SK-N-SH treated with all-trans-retinoic acid at 6 μM for 48 hours (cell line): Measurements from ENCODE around the gene COL4A2.

Experiments
- ATAC-seq: fragments of 200-7000 bp; cut with Tn5 transposase; 3 replicates; pipeline ENCODE4 v1.9.1; 2020; ENCODE audit warnings: mild to moderate bottlenecking, moderate library complexity
- BACH2 ChIP-seq: fragments of 250-450 bp; sonication (Bioruptor Pico); IDR thresholded peaks from 2 replicates; pipeline ENCODE4 v1.9.0; 2021; ENCODE audit warnings: mild to moderate bottlenecking, borderline replicate concordance
- CSDC2 ChIP-seq: fragments of 250-450 bp; sonication (Bioruptor Pico); IDR thresholded peaks from 2 replicates; pipeline ENCODE4 v1.5.0; 2020; ENCODE audit warnings: mild to moderate bottlenecking, moderate library complexity
- ESRRG ChIP-seq: fragments of 250-450 bp; sonication (Bioruptor Pico); IDR thresholded peaks from 2 replicates; pipeline ENCODE4 v1.6.1; 2021; ENCODE audit warnings: mild to moderate bottlenecking
- GLIS3 ChIP-seq: fragments of 250-450 bp; sonication (Bioruptor Pico); IDR thresholded peaks from 2 replicates; pipeline ENCODE4 v1.5.0; 2020; ENCODE audit warnings: mild to moderate bottlenecking, moderate library complexity
- OSR1 ChIP-seq: fragments of 250-450 bp; sonication (Bioruptor Pico); IDR thresholded peaks from 2 replicates; pipeline ENCODE4 v1.8.0; 2022; ENCODE audit warnings: moderate library complexity, mild to moderate bottlenecking, inconsistent platforms
- PPARA ChIP-seq: fragments of 250-450 bp; sonication (Bioruptor Pico); IDR thresholded peaks from 2 replicates; pipeline ENCODE4 v1.5.0; 2020; ENCODE audit warnings: mild to moderate bottlenecking, borderline replicate concordance
- RARB ChIP-seq: fragments of 250-450 bp; sonication (Bioruptor Pico); IDR thresholded peaks from 2 replicates; pipeline ENCODE4 v1.8.0; 2021; ENCODE audit warnings: mild to moderate bottlenecking, moderate library complexity
- SNAI2 ChIP-seq: fragments of 250-450 bp; sonication (Bioruptor Pico); IDR thresholded peaks from 2 replicates; pipeline ENCODE4 v1.5.0; 2020; ENCODE audit warnings: mild to moderate bottlenecking, moderate library complexity
- TCF4 ChIP-seq: fragments of 250-450 bp; sonication (Bioruptor Pico); IDR thresholded peaks from 2 replicates; pipeline ENCODE4 v1.8.0; 2021; ENCODE audit warnings: mild to moderate bottlenecking, moderate library complexity, borderline replicate concordance
- TOX ChIP-seq: fragments of 250-450 bp; sonication (Bioruptor Pico); IDR thresholded peaks from 2 replicates; pipeline ENCODE4 v1.8.0; 2021; ENCODE audit warnings: mild to moderate bottlenecking, moderate library complexity, borderline replicate concordance
- ZC3H10 ChIP-seq: fragments of 250-450 bp; sonication (Bioruptor Pico); IDR thresholded peaks from 2 replicates; pipeline ENCODE4 v1.5.1; 2021; ENCODE audit warnings: mild to moderate bottlenecking, moderate library complexity
- ZFP3 ChIP-seq: fragments of 250-450 bp; sonication (Bioruptor Pico); IDR thresholded peaks from 2 replicates; pipeline ENCODE4 v1.5.0; 2020; ENCODE audit warnings: mild to moderate bottlenecking, moderate library complexity
- ZNF565 ChIP-seq: fragments of 450-650 bp; formaldehyde crosslinking; conservative IDR thresholded peaks from 2 replicates; pipeline ENCODE4 v1.5.0; 2020; ENCODE audit warnings: low read depth, mild to moderate bottlenecking, moderate library complexity
- ZNF70 ChIP-seq: fragments of 450-650 bp; formaldehyde crosslinking; IDR thresholded peaks from 2 replicates; pipeline ENCODE4 v1.5.0; 2020; ENCODE audit warnings: mild to moderate bottlenecking, moderate library complexity
- ZNF8 ChIP-seq: fragments of 450-650 bp; formaldehyde crosslinking; IDR thresholded peaks from 2 replicates; pipeline ENCODE4 v1.5.0; 2020; ENCODE audit warnings: mild to moderate bottlenecking, moderate library complexity
- TF ChIP-seq, protein P1 (sequence below): fragments of 250-450 bp; sonication (Bioruptor Pico); IDR thresholded peaks from 2 replicates; pipeline ENCODE4 v1.5.1; 2020; ENCODE audit warnings: low read depth, mild to moderate bottlenecking, moderate library complexity
- TF ChIP-seq, protein P2 (sequence below): fragments of 250-450 bp; sonication (Bioruptor Pico); IDR thresholded peaks from 2 replicates; pipeline ENCODE4 v1.8.0; 2021; ENCODE audit warnings: low read depth, mild to moderate bottlenecking, moderate library complexity, borderline replicate concordance
- TF ChIP-seq, protein P3 (sequence below): fragments of 250-450 bp; sonication (Bioruptor Pico); IDR thresholded peaks from 2 replicates; pipeline ENCODE4 v1.5.0; 2020; ENCODE audit warnings: mild to moderate bottlenecking, moderate library complexity
- TF ChIP-seq, protein P4 (sequence below): fragments of 250-450 bp; sonication (Bioruptor Pico); IDR thresholded peaks from 2 replicates; pipeline ENCODE4 v1.8.0; 2020; ENCODE audit warnings: mild to moderate bottlenecking, moderate library complexity, borderline replicate concordance
- TF ChIP-seq, protein P5 (sequence below): fragments of 250-450 bp; sonication (Bioruptor Pico); IDR thresholded peaks from 2 replicates; pipeline ENCODE4 v1.5.1; 2021; ENCODE audit warnings: mild to moderate bottlenecking, moderate library complexity

Gene COL4A2

DNA sequence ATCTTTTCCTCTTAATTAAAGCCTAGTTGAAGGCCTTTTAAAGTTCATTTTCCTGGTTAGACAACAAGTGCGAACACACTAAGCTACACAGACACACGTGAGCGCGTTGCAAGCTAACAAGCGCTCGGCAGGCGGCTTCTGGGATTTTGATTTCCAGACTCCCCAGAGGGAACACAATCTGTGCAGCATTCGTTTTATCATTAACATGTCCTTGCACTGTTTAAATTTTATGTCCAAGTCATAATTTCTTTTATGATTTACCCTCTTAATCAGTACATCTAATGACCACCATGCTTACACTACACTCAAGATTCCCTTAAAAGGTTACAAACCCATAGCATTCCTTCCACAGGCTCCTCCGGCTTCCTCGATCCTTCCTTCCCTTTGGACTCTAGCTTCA, 16.9 kb upstream of the COL4A2 start (continued):
- TF ChIP-seq ZNF8 (CRISPR knock-in tag) (no peak), RARB (CRISPR knock-in tag) (no peak)

DNA sequence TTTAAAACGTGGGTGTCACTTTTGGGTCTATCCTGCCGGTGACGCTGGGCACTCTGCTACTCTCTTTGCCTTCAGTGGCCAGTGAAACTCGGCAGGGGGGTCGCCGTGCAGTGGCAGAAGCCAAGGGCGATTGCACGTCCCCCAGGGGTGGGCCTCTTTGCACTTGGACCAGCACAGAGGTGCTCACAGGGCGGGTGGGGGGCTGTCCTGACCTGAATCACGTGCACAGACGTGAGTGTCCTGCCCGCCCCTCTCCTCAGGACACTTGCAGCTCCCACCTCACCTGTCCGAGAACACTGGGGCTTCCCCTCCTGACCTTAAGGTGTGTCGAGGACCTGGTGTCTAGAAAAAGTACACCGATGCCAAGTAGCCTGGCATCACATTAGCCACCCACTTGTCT, 16.3 kb upstream of the COL4A2 start:
- TF ChIP-seq TOX (CRISPR knock-in tag) = no peak
- ATAC-seq = no peak

DNA sequence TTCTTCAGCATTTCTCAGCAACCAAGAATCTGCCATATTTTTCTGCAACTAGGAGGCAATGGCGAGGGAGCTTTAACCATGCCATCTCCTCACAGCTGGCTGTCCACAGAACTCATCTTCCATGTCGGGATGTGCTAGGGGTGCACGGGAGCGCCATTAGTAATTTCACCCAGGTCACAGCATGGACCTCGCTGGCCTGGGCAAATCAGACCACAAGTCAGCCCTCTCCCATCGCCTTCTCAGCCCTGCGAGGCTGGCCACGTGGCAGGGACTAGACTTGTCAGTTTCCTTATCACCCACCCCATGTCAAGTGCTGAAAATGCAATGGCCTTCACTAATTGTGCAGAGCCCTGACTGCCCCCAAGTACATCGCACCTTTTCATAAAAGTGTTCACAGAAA, 15.8 kb upstream of the COL4A2 start:
- TF ChIP-seq, protein P1, sequence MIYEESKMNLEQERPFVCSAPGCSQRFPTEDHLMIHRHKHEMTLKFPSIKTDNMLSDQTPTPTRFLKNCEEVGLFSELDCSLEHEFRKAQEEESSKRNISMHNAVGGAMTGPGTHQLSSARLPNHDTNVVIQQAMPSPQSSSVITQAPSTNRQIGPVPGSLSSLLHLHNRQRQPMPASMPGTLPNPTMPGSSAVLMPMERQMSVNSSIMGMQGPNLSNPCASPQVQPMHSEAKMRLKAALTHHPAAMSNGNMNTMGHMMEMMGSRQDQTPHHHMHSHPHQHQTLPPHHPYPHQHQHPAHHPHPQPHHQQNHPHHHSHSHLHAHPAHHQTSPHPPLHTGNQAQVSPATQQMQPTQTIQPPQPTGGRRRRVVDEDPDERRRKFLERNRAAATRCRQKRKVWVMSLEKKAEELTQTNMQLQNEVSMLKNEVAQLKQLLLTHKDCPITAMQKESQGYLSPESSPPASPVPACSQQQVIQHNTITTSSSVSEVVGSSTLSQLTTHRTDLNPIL (CRISPR knock-in tag) = no peak
- TF ChIP-seq BACH2 (CRISPR knock-in tag) (no peak), ZC3H10 (CRISPR knock-in tag) (no peak), ZNF8 (CRISPR knock-in tag) (no peak), OSR1 (CRISPR knock-in tag) (no peak), GLIS3 (no peak), ZFP3 (CRISPR knock-in tag) (no peak), PPARA (CRISPR knock-in tag) (no peak), TOX (CRISPR knock-in tag) (no peak), ESRRG (no peak), SNAI2 (CRISPR knock-in tag) (no peak), RARB (CRISPR knock-in tag) (no peak), CSDC2 (no peak), TCF4 (no peak), ZNF70 (no peak), ZNF565 (CRISPR knock-in tag) (no peak)
- TF ChIP-seq, protein P2, sequence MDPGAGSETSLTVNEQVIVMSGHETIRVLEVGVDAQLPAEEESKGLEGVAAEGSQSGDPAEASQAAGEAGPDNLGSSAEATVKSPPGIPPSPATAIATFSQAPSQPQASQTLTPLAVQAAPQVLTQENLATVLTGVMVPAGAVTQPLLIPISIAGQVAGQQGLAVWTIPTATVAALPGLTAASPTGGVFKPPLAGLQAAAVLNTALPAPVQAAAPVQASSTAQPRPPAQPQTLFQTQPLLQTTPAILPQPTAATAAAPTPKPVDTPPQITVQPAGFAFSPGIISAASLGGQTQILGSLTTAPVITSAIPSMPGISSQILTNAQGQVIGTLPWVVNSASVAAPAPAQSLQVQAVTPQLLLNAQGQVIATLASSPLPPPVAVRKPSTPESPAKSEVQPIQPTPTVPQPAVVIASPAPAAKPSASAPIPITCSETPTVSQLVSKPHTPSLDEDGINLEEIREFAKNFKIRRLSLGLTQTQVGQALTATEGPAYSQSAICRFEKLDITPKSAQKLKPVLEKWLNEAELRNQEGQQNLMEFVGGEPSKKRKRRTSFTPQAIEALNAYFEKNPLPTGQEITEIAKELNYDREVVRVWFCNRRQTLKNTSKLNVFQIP (CRISPR knock-in tag) = no peak
- TF ChIP-seq, protein P3, sequence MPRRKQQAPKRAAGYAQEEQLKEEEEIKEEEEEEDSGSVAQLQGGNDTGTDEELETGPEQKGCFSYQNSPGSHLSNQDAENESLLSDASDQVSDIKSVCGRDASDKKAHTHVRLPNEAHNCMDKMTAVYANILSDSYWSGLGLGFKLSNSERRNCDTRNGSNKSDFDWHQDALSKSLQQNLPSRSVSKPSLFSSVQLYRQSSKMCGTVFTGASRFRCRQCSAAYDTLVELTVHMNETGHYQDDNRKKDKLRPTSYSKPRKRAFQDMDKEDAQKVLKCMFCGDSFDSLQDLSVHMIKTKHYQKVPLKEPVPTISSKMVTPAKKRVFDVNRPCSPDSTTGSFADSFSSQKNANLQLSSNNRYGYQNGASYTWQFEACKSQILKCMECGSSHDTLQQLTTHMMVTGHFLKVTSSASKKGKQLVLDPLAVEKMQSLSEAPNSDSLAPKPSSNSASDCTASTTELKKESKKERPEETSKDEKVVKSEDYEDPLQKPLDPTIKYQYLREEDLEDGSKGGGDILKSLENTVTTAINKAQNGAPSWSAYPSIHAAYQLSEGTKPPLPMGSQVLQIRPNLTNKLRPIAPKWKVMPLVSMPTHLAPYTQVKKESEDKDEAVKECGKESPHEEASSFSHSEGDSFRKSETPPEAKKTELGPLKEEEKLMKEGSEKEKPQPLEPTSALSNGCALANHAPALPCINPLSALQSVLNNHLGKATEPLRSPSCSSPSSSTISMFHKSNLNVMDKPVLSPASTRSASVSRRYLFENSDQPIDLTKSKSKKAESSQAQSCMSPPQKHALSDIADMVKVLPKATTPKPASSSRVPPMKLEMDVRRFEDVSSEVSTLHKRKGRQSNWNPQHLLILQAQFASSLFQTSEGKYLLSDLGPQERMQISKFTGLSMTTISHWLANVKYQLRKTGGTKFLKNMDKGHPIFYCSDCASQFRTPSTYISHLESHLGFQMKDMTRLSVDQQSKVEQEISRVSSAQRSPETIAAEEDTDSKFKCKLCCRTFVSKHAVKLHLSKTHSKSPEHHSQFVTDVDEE (CRISPR knock-in tag) = no peak
- TF ChIP-seq, protein P4, sequence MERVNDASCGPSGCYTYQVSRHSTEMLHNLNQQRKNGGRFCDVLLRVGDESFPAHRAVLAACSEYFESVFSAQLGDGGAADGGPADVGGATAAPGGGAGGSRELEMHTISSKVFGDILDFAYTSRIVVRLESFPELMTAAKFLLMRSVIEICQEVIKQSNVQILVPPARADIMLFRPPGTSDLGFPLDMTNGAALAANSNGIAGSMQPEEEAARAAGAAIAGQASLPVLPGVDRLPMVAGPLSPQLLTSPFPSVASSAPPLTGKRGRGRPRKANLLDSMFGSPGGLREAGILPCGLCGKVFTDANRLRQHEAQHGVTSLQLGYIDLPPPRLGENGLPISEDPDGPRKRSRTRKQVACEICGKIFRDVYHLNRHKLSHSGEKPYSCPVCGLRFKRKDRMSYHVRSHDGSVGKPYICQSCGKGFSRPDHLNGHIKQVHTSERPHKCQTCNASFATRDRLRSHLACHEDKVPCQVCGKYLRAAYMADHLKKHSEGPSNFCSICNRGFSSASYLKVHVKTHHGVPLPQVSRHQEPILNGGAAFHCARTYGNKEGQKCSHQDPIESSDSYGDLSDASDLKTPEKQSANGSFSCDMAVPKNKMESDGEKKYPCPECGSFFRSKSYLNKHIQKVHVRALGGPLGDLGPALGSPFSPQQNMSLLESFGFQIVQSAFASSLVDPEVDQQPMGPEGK (CRISPR knock-in tag) = no peak
- TF ChIP-seq, protein P5, sequence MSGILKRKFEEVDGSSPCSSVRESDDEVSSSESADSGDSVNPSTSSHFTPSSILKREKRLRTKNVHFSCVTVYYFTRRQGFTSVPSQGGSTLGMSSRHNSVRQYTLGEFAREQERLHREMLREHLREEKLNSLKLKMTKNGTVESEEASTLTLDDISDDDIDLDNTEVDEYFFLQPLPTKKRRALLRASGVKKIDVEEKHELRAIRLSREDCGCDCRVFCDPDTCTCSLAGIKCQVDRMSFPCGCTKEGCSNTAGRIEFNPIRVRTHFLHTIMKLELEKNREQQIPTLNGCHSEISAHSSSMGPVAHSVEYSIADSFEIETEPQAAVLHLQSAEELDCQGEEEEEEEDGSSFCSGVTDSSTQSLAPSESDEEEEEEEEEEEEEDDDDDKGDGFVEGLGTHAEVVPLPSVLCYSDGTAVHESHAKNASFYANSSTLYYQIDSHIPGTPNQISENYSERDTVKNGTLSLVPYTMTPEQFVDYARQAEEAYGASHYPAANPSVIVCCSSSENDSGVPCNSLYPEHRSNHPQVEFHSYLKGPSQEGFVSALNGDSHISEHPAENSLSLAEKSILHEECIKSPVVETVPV (CRISPR knock-in tag) = no peak
- ATAC-seq = no peak

DNA sequence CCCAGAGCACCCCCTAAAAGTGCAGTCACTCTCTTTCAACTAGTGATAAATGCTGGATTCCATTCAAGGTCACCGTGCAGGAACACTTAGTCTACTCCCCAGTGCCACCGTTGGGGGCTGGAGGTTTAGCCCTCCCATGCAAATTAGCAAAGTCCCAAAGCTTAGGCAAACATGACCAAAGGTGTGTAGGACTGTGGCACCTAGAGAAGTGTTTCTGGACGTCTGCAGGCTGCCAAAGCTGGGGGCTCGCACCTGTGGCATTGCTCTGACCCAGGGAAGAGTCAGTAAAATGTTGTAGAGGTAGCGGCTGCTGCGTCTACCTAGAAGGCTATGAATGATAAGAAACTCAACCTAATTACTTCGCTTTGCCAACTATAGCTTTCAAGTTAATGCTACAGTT, 14.0 kb upstream of the COL4A2 start:
- no peak for ATAC-seq
- TF ChIP-seq CSDC2 (no peak), TCF4 (no peak), ZNF8 (CRISPR knock-in tag) (no peak), OSR1 (CRISPR knock-in tag) (no peak), ZNF565 (CRISPR knock-in tag) (no peak), ZFP3 (CRISPR knock-in tag) (no peak)
- TF ChIP-seq, protein P5 (CRISPR knock-in tag) = no peak
- TF ChIP-seq, protein P1 (CRISPR knock-in tag) = no peak
